NCI-H1694 (cell line): ENCODE measurements around the gene SLC44A1.

Experiments used
- DNase-seq: peaks from one replicate; lab custom pipeline; 2025; lab: John Stamatoyannopoulos, UW

SLC44A1 gene

DNA sequence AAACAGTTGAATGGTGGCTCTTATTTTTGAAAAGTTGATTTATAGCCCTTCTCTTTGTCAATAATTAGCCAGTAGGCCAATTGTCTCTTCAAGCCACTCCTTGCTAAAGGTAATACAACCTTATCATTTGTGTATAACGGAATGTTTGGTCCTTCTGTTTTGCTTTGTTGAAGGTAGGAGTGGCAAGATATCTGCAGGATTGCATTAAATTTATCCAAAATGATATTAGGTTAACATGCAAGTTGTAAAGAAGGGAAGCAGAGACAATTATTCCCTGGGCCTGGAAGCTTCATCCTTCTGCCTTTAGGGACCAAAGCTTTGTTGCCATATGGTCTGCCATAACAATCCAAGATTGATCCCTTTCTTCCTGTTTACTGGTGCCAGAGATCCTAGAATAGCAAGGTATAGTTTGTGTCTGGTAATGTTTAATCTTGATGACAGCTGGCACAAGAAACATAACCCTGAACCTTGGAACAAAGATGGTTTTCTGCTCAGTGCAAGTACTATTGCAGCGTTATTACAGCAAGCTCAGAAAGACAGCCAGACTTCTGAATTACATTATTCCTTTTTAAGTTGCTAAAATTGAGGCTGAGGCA lies 187.9 kb downstream of the SLC44A1 start:
- DNase-seq: no peak

DNA sequence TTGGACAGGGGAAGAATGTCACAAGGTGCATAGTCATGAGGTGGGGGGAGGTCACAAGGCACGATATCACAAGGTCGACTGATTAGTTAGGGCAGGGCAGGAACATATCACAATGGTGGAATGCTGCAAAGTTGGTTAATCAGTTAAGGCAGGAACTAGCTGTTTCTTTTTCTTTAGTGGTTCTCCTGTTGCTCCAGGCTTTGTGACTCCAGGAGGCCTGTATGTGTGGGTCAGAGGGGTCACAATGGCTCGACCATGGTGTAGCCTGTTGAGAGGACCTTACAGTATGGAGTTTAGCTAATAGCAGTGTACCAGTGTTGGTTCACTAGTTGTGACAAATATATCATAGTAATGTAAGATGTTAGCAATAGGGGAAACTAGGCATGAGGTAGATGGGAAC lies 191.0 kb downstream of the SLC44A1 start:
- DNase-seq: no peak

DNA sequence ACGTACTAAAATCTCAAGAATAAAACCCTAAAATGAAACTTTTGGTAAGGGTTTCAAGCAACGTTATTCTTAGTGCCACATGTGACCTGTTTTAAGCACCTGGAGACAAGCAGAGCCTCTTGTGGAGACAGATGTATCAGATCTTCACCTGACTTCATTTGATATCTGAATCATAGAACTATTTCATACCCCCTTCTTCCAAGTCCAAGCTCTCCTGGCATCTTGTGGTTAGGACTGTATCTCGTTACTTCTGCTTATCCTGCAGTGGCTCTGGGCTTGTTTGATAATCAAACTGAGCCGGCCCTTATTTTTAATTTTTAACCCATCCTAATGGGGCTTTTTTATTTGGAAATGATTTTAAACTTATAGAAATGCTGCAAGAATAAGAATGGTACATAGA lies 192.3 kb downstream of the SLC44A1 start:
- no peak for DNase-seq

DNA sequence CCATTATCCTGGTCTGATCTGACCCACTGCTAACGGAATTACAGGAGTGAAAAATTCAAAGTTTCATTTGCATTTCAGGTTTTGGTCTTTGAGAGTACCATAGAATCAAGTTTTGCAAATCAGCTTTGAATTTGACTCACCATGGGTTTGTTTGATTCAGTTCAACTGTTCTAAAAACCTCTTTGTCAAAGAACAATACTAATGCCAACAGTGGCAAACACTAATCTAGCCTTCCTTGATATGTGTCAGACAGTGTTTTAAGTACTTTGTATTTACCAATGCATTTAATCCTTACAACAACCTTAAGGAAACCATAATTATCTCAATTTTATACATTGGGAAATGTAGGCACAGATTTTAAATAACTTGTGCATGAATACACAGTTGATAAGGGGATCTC lies 193.3 kb downstream of the SLC44A1 start:
- DNase-seq: no peak

DNA sequence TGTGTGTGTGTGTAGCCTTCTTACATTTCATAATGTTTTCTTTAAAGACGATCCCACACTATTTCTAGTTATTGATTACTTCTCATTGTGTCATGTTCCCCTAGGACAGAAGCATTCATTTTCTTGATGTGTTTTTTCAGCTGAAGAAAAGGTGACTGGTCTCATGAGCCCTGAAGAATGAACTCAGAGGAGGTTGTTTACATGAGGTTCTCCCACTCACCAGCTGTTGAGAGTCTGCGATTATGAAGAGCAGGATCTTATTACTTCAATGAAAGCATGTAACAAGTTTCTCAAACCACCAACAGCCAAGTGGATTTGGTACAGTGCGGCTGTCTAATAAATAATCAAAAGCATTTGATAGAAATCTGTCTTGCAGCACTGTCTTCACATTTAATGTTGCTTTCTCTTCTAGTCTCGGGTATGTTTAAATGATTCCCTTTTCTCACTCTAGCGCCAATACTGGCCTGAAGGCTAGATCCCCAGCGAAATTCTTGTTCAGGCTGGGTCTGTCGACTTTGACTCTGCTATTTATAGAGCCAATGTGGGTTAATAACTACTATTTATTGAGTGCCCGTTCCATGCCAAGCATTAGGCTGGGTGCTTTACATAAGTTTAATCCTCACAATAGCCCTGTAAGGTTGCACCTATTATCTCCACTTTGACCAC lies 193.8 kb downstream of the SLC44A1 start:
- DNase-seq: no peak

DNA sequence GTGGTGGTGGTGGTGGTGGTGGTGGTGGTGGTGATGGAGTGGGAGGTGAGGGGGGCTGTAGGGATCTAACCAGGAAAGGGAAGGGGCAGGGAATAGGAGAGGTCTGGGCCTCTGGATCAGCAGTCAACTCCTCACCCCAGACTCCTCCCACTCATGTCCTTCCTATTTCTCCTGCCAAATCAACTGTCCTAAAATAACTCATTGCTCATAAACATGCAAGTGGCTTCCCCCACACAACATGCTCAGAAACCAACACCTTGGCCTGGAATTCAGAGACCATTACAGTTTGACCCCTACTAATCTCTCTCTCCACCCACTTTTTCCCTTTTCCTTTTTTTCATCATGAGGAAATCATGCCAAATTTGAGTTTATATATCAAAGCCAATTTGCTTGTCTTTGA lies 195.0 kb downstream of the SLC44A1 start:
- no peak for DNase-seq

DNA sequence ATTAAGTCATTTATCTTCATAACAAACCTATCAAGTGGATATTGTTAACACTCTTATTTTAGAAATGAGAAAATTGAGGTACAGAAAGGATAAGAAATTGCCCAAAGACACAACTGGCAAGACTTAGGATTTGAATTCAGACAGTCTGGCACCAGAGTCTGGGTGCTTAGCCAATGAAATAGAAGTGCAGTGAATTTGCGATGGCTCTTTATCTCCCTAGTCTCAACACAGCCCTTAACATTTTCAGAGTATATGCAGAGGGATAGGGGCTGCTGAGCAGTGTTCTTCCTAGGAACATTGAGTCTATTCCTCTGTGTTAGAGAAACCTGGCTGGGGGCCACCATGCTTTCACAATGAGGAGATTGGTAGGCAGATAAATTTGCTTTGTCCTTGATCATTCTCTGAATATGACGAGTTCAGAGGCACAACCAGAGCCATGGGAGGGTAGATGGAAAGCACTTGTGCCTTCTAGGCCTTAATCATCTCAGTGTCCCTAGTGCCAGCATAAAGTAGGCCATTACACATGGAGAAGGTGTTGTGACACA lies 197.2 kb downstream of the SLC44A1 start:
- DNase-seq: no peak

DNA sequence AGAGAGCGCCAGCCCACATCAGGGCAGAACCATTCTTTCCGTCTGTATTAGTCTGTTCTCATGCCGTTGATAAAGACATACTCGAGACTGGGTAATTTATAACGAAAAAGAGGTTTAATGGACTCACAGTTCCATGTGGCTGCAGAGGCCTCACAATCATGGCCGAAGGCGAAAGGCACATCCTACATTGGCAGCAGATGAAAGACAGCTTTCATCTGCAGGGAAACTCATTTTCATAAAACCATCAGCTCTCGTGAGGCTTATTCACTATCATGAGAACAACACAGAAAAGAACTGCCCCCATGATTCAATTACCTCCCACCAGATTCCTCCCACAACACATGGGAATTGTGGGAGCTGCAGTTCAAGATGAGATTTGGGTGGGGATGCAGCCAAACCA lies 198.7 kb downstream of the SLC44A1 start:
- no peak for DNase-seq

DNA sequence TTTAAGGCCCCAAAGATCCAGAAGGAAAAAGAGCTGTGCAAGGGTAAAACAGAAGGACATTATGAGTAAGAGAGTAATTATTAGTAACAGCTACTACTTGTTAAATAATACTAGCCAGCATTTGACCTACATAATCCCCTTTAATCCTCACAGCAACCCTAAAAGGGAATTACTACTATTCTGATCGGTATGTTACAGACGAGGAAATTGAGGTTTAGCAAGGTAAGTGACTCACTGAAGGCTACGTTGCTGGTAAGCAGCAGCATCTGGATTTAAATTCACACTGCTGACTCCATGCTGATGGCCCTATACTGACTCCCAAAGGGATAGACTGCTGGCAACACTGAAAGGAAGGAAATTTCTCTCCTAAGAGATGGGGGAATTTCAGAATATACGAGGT lies 199.7 kb downstream of the SLC44A1 start:
- no peak for DNase-seq

DNA sequence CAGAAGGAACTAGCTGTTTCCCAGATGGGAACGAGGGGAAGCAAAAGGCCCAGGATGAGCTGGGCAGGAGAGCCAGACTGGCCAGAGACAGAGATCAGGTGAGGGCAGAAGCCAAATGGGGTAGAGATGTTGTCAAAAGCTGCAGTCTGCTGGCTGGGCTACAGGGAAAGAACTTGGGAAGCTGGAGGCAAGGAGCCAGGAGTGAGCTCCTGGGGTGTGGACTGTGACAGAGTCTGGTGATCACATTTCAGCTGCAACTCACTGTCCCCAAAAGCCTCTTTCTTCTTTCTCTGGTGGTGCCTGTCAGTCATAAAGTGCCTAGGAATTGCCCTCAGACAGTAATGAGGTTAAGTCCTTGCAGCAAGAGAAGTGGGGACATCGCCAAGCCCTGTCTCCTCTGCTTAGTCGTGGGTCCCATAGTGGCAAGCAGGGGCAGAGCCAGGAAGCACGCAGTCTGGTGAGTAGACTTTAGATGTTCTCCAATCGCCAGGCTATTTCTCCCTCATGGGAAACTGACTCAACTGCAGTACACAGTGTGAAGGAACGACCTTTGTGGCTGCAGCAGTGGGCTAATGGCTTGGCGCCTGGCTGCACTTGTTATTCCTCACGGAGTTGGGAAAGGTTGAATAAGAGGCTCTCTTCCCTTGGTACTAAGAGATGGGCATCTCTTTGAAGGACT lies 200.9 kb downstream of the SLC44A1 start:
- DNase-seq: no peak

DNA sequence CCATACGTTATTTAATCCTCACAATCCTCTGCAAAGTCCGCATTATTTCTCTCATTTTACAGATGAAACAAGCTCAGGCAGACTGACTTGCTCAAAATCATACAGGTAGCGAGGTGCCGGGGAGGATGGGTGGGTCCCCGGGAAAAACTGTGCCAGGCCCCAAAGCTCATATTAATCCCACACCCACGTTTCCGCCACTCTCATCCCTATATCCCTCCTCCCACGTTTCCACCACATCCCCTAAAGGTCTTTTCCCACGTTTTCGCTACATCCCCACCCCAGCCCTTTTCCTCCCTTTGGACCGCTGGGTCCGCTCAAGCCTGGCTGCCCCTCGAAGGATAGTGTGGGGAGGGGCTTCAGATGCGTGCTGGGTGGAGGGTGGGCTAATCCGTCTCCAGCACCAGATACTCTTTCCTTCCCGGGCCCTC lies 202.9 kb downstream of the SLC44A1 start:
- no peak for DNase-seq

DNA sequence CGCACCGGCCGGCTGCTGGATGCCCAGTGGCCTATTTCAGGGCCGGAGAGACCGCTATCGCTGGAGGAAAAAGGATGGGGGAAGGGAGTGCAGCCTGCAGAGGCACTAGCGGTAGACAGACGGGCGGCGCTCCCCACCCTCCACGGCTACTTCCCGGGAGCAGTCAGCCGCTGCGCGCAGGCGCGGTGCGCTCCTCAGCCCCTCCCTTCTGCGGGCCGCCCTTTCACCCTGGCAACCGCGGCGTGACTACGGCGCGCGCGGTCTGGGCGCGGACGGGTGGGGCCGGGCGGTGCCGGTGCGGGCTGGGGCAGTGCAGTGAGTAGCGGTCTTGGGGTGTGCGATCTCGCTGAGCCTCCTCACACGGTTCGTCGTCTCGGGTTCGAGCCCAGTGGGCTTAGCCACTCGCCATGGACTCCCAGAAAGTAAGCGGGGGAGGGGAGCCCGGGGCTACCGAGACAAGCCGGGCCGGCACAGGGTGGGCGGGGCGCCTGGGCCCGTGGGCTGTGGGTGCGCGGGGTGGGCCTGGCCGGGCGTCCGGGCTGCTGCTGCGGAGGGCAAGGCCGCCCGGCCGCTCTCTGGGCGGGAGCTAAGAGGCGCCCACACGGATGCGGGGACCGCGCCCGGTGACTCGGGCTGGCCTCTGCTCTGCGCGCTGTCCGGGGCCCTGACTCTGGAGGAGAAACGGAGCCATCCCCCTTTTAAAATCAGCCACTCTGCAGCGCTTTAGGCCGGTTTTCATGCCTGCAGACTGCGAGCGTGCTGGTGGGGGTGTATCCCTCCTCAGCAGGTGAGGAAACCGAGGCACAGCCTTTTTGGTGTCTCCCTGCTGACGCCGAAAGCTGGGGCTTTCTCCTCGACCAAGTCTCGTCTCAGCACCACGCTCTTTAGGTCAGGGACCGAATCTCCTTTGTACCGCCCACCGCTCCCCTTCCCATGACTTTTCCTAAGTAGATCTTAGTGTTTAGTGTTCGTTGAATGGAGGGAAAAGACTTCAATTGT lies 203.7 kb downstream of the SLC44A1 start, which contains the start of gene FSD1L:
FSD1L (plus strand) TSS at position 221 of the 999 bp plus-strand sequence; CDS start at position 408, 187 bp downstream.
- DNase-seq: peak; percentile 56

DNA sequence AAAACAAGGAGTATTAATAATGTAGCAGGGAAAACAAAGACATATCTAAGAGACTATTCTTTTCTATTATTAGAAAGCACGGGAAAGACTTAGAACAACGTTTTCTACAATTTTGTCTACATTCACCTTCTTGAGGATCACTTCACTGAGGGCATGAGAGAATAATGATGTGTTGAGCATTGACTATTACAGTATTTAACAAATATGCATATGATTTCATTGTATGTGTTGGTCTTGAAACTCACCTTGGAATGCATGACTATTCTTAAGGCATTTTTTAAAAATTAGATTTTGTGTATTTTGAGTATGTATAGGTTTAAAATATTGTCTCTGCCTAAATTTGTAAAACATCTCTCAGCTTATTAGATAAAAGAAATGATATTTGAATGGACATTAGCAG lies 204.6 kb downstream of the SLC44A1 start:
- no peak for DNase-seq

DNA sequence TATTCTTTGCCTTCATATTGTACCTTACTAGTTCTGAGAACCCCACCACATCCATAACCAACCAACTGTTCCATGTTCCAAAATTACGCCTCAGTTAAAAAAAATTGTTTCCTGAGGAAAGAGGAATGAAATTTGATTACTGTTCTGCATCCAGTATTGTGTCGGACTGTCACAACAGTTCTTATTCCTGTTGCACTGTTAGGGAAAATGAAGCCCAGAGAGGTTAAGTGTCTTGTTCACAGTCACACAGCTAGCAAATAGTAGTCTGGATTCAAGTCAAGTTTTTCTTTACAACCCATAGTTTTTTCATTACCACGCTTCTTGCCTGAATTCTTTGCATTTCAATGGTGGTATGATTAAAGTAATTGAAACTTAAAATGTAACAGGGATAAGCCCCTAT lies 207.7 kb downstream of the SLC44A1 start:
- DNase-seq: no peak

DNA sequence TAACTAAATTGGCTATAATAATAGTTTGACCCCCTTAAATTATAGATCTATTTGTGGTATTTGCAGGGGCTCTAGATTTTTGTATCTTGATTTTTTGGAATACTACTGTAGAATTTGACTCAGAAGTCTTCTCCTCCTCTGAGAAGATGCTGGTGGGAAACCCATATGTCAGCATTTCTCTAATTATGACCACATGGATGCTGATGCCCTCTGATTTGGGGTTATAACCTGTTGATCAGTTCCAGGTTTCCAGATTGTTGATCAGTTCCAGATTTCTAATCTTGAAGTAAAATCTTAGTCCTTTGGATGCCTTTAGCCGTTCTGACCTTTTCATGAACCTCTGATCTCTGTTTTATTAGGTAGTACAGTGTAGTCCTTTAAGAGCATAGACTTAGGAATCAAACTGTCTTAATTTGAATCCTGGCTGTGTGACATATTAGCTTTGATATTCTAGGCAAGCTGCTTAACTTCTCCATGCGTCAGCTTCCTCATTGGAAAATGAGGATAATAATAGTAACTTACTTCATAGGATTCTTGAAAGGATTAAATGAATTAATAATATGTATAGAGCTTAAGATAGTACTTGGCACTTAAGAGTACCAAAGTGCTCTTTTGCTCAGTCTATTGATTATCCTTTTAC lies 211.5 kb downstream of the SLC44A1 start:
- DNase-seq: no peak

DNA sequence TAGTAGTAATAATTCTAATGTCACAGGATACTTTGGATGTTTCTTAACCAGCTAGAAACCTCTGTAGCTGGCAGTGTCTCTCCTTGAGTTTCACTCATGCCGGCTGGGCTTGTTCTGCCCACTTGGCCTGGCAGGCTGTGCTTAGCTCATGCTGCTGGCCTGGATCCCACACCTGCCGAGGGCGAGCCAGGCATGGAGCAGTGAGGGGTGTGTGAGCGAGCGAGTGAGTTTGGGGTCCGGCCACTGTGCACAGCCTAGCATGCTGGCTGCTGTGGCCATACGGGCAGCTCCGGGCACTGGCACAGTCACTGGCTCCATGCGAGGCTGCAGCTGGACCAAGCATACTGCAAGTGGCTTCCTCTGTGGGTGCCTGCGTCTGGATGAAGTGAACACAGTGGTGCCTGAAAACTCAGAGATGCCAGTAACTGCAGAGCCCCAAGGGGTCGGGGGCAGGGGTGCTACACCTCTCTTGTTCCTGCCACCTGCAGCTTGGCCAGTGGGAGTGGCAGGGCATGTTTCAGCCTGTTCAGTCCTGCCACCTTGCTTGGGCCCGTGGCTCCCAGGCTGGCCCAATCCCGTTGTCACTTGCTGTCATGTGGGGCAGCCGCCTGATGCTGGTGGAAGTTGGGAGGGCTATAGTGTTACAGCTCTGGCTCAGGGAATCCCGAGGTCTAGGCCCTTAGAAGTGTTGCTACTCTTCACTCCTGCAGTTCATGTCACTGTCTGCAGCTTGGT lies 213.3 kb downstream of the SLC44A1 start:
- DNase-seq: no peak

DNA sequence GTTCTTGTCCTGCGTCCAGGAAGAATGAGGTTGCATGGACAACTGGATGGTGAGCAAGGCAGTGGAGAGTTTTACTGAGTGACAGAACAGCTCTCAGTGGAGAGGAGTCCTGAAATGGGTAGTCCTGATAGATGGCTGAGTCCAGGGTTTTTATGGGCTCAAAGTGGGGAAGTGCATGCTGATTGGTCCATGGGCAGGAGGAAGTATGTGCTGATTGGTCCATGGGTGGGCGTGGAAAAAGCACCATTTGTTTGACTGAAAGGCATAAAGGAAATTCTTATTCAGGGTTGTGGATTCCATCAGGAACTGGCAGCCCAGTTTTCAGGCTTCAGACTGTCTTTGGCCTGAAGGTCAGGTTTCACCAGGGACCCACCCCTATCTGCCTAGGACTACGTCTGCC lies 214.0 kb downstream of the SLC44A1 start:
- no peak for DNase-seq

DNA sequence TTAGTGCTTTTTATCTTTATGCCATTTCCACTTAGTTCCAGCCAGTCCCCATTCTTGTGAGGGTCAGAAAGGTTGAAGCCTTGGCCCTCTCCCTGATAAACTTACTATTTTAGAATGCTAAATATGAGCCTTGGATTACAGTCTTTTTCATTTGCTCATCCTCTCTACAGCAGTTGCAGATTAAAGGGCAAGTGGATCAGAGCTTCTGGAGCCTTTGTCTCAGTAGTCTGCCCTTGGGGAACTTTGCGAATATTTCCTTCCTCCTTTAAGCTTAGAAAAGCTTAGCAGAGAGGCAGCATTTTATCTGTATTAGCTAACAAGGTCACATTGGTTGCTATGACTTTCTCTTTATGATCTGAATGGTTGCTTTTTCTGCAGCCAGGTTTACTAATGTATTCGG lies 214.9 kb downstream of the SLC44A1 start:
- no peak for DNase-seq

DNA sequence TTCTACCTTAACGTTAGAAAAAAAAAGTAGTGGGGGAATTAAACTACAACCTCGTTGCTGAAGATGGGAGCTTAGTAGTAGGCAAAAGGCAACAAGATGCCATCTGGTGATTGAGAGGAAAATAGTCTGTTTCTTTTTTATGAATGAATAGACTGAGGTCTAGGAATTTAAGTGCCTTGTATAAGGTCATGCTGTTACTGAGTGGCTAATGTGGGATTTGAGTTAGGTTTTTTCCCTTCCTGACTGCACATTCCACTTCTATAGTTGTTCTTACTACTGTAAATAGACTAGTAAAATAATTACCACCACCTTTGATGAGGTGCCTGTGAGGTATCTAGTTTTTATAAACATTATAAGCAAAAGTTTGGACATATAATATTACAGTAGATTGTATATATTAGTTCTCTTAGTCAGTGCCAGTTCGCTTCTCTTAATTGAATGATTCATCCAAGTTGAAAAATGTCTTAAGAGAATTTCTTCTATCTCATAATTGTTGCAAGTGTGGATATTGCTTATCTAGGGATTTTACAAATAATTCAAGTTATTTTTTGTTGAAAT lies 222.5 kb downstream of the SLC44A1 start:
- no peak for DNase-seq

DNA sequence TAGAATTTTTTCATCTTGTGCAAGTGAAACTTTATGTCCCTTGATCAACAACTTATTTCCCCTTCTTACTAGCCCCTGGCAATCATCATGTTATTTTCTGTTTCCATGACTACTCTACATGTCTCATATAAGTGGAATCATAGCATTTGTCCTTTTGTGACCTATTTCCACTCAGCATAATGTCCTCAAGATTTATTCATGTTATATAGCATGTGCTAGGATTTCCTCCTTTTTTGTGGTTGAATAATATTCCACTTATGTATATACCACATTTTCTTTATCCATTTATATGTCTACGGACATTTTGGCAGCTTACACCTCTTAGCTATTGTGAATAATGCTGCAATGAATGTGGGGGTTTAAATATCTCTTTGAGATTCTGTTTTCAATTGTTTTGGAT lies 224.4 kb downstream of the SLC44A1 start:
- no peak for DNase-seq
